ENCODE results near the gene PIM1.

- TF ChIP-seq EZH2 (IDR thresholded peaks at IDR 0.05) (no peak), POLR2AphosphoS5 (IDR thresholded peaks at IDR 0.05; ENCODE audit: borderline replicate concordance, low read depth, low read length) (no peak)
These were observed 10.1 kb downstream of the PIM1 start for GRCh38 chr6:37180075-37180474.
